HG02852 (cell line): ENCODE results near the gene JUN.

Experiments used
- ATAC-seq: cut with Tn5 transposase; IDR thresholded peaks from one replicate; pipeline ENCODE4 v1.9.1; 2021; ENCODE audit warnings: mild to moderate bottlenecking, moderate library complexity; ENCODE audit not compliant: unreplicated experiment

Gene JUN

DNA sequence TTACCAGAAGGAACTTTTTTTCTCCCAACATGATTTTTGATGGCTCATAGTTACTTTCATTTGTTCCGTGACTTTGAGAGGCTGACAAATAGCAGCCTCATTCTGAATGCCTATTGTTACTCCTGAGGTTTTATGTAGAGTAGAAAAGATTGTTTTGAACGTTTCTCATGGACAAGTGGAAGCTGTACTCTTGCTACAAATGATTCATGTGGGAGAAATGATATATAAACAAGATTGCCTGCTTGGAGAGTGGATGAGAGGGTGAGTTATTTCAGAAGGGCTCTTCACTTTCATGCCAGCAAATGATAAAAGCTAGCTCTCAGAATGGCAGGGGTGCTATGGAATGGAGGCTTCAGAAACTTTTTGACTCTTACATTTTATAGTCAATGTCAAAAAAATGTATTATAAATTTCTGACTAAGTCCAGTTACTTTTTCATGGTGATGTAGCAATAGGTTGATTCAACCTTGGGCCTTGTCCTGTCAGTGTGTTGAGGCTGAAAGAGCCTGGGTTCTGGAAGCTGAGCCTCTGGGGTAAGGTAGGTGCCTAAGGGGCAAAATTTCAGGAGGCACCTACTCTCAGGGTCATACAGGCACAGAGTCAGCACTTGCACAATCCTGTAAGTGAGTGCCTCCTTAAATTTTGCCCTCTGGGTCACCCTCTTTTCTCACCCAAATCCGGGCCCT is 19.4 kb downstream of the JUN start:
- ATAC-seq: no peak

DNA sequence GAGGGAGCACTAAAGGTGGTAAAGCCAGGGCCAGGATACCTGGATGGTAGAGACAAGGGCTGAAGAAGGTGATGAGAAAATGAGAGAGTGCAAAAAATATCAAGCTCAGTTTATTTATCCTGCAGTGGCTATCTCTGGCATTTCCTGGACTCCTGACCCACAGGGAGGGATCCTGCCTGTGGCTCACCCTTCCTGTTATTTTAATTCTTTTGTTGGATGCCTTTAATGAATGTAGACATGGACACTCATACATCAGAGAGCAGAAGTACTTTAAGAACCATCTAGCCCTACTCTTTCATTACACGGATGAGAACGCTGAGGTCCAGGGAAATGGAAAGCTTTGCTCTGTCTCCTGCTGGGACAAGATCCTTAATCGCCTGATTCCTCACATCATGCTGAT is 20.6 kb downstream of the JUN start:
- no peak for ATAC-seq

GRCh38 chr1:58762806-58763205 is 21.0 kb downstream of the JUN start:
- ATAC-seq: no peak

- no peak for ATAC-seq
Measured at GRCh38 chr1:58755468-58755872, 28.4 kb downstream of the JUN start.

DNA sequence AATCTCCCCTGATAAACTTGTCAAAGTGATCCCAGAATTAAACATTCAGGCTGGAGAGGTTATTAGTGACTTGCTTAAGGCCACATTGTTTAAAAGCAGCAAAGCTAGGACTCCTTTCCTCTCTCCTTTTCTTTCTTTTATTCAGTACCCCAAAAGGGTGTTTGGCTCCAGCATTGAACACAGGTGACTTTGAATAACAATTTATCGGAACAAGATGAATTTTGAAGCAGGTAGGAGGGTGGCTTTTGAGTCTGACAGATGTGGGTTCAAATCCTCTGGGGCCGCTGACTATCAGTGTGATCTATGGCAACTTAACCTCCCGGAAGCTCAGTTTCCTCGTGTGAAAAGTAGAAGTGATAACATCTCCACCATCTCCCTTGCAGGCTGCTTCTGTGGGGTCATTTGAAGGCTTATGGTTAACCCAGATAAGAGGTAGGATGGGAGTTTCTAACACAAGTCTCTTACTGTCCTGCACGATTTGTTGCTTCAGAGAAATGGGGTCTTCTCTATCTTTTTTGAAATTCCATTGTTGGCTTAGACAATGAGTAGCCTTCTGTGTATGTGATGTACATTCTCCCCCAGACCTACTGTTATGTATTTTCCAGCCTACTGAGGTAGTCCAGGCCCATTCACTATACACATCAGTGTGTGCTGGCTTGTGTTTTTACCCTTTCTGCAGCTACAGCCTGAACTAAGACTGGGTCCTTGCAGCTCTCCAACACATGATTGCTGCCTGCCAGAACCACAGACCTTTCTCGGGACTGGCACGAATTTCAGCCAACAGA is 29.0 kb downstream of the JUN start:
- ATAC-seq: no peak

GRCh38 chr1:58754073-58754613 is 29.7 kb downstream of the JUN start:
- ATAC-seq: no peak

DNA sequence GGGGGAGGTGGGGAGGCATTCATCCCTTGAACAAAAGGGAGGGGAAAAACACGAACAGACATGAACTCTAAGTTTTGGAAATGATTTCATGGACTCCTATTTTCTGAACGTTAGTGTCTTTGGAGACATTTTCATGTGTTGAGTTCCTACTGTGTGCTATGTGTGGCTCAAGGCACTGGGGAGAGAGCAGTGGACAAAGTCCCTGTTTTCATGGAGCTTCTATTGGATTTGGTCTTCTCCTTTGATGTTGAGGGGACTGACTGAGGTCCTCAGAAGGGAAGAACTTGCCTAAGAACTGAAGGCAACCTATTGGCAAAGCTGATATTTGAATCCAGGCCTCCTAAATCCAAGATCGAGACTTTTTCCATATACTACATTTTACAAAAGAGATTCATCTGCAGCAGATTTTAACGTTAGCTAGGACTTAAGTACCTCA is 30.4 kb downstream of the JUN start:
- no peak for ATAC-seq

DNA sequence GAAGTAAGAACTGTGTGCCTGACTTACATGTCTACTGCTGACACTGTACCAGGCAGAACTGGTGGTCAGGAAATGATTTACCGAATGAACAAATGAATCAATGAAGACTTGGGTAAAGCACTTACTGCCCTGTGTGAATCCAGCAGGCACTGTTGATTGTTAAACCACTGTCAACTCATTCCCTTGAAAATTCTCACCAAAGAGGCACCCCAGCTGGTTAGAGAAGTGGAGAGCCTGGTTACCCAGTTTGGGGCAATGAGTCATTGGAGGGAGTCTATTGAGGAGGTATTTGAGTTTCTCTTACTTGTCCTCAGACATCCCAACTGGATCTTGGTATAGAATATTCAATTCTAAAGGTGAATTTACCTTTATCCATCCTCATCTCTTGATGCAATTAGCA is 34.2 kb downstream of the JUN start:
- no peak for ATAC-seq

GRCh38 chr1:58748666-58749065 is 35.2 kb downstream of the JUN start:
- no peak for ATAC-seq

GRCh38 chr1:58746757-58747156 is 37.1 kb downstream of the JUN start:
- no peak for ATAC-seq

DNA sequence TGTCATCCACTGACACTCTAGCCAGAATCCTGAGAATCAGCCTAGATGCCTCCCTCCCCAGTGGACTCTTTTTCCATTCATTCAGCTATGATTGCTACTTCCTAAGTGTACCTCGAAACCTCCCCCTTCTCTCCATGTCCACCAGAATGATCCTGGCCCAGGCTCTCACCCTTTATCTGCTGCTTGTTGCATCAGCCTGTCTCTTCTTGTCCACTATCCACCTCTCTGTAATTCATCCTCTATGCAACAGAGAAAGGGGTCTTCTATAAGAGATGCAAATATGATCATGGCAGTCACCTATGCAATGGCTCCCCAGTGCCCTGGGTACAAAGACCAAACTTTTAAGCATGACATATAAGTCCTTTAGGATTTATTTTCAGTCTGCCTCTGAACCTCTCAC is 37.7 kb downstream of the JUN start:
- ATAC-seq: no peak

DNA sequence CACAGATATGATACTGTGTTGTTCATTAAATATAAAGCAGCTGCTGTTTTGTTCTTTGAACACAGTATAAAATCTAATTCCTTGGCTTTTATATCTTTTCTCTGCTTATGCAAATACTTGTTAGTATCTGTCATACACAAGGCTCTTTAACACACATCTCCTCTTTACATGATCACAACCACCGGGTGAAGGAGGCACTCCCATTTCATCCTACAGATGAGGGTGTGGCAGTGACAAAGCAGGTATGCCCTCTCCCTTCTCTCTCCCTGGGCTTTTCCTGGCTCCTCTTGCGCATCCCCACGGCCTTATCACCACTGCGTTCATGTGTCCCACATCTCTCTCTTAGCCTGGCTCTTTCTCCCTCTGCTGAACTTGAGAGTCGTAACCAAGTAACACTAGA is 38.2 kb downstream of the JUN start:
- no peak for ATAC-seq

DNA sequence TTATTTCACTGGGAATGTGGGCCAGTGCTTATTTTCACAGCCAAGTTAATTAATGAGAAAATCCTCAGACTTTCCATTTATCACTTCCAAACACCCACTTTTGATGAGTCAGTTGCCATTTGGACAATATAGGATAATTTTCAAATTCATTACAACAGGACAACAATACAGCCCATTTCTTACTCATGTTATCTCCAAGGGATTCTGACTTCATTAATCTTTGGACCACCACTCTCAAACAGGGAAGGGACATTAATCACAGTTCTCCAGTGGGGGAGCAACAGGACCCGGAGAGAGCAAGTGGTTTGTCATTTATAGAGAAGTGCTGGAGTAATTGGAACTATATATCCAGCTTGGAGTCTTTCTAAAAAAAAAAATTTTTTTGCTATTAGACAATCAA is 38.7 kb downstream of the JUN start:
- ATAC-seq: no peak

- ATAC-seq: no peak
Measured at GRCh38 chr1:58741678-58742553, 41.9 kb downstream of the JUN start.

DNA sequence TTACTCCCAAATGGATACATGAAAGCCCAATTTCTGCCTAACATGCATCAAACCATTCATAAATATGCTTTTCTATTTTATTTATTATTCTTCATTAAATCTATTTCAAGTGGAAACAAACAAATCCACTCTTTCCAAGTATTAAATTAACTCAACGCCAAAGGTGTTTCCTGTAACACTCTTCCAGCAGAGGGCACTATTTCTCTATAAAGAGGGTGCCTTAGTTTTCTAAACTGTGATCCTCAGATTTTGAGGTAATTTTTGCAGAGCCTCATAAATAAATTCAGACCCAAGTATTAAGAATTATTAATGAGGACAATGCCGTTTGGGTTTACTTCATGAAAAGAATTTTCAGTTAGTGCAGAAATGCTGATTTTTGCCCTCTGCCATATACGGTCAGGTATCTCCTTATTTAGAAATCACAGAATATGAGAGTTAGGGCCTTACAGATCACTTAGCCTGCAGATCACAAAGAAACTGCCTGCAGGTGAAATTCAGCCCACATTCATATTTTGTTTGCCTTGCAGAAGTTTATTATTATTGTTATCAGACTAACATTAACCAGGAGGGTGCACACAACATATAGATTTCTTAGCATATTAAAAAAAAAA is 43.9 kb downstream of the JUN start:
- ATAC-seq: no peak

DNA sequence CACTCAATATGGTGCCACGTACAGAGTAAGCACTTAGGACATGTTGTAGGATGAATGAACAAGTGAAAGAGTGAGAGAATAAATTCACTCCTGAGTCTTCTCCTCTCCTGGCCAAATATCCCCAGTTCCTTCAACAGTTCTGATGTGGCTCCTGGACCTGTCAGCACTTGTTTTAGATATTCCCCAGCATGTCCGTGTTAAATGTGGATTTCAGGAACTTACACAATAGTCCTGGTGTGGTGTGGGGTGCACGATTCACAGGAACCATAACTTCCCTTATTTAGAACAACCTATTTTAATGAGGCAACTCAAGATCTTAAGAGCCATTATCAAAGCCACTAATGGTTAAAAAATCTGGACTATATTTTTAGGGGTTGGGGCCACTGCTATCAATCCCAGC is 45.0 kb downstream of the JUN start:
- ATAC-seq: no peak

GRCh38 chr1:58735586-58735985 is 48.3 kb downstream of the JUN start:
- ATAC-seq: no peak

GRCh38 chr1:58734630-58735029 is 49.2 kb downstream of the JUN start:
- no peak for ATAC-seq

- no peak for ATAC-seq
Measured at GRCh38 chr1:58732087-58732775, 51.6 kb downstream of the JUN start.
